Vagina (tissue), 2 donors: ENCODE results near the gene RGS3.

Source experiments
- CTCF ChIP-seq, 3 experiments: fragments of 450-650 bp in 2 of 3; fragments of 200-600 bp in 1 of 3; sonication (generic) in 1 of 3; IDR thresholded peaks; one replicate each; pipeline ENCODE4 v1.5.1; 2017 to 2019; ENCODE audit warnings: antibody characterized with exemption in 3 of 3, mild to moderate bottlenecking in 2 of 3, moderate library complexity in 2 of 3
- POLR2A ChIP-seq, 2 donors: fragments of 450-650 bp; IDR thresholded peaks; one replicate each; pipeline ENCODE4 v1.6.1; 2017; ENCODE audit warnings: antibody characterized with exemption in 2 of 2, mild to moderate bottlenecking in 2 of 2, moderate library complexity in 2 of 2

- TF ChIP-seq CTCF (IDR thresholded peaks at IDR 0.05) (no peak), POLR2A (IDR thresholded peaks at IDR 0.05) (no peak)
Observed at GRCh38 chr9:113529336-113530009, 65.9 kb downstream of the RGS3 start.
